Vagina (tissue), 2 donors: Measurements from ENCODE around the gene HMX3.

ENCODE experiments used
- CTCF ChIP-seq, 3 experiments: fragments of 450-650 bp in 2 of 3; fragments of 200-600 bp in 1 of 3; sonication (generic) in 1 of 3; IDR thresholded peaks; one replicate each; pipeline ENCODE4 v1.5.1; 2017 to 2019; ENCODE audit warnings: antibody characterized with exemption in 3 of 3, mild to moderate bottlenecking in 2 of 3, moderate library complexity in 2 of 3
- POLR2A ChIP-seq, 2 donors: fragments of 450-650 bp; IDR thresholded peaks; one replicate each; pipeline ENCODE4 v1.6.1; 2017; ENCODE audit warnings: antibody characterized with exemption in 2 of 2, mild to moderate bottlenecking in 2 of 2, moderate library complexity in 2 of 2

DNA sequence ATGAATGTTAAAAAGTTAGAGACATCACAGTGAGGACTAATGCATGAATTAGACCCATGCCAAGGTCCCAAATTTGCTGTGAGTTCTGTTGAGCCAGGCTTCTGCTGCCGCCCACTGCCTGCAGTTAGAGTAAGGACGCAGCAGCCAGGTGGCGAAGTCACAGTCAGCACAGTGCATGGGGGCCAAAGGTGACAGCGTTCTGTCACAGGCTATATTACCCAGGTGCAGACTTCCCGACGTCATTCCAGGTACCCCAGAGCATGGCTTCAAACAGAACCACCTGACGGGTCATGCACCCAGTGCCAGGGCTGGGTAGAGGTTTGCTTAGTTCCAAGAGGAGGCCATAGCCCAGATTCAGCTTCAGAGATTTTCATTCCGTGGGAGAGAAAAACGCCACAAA, 33.9 kb upstream of the HMX3 start:
- TF ChIP-seq POLR2A (IDR thresholded peaks at IDR 0.05) (no peak), CTCF (IDR thresholded peaks at IDR 0.05) (no peak)
